GM12878 (cell line): ENCODE results near the gene IQGAP2. TPM values are rescaled to one million over a fixed set of nuclear protein-coding genes. Genes with fewer than 3 reads are reported as not detected.

Experiments used
- ATAC-seq: fragments of 200-7000 bp; cut with Tn5 transposase; 3 replicates; pipeline ENCODE4 v1.9.1; 2020; ENCODE audit warnings: mild to moderate bottlenecking, moderate library complexity
- BruUV-seq: library from RNA; stranded (reverse); fragments of 400-500 nt; replicated peaks from 2 replicates; lab custom pipeline; 2021; lab: Mats Ljungman, UMichigan
- CTCF ChIA-PET: fragments of 300-600 bp; sonication (Branson Sonifier 250); formaldehyde crosslinking; extraction: SDS; loops from one replicate; lab custom pipeline; 2021; ENCODE audit warnings: inconsistent platforms; lab: Yijun Ruan, JAX
- POLR2A ChIA-PET: fragments of 350-600 bp; formaldehyde crosslinking; extraction: SDS; loops from one replicate; lab custom pipeline; 2021; ENCODE audit warnings: inconsistent platforms; lab: Charles Lee
- RAD21 ChIA-PET: fragments of 300-600 bp; sonication (Branson Sonifier 250); formaldehyde crosslinking; loops from one replicate; lab custom pipeline; 2023; ENCODE audit warnings: antibody characterized with exemption; ENCODE audit not compliant: unreplicated experiment; lab: Charles Lee
- SMC1A ChIA-PET: fragments of 300-600 bp; sonication (Branson Sonifier 250); formaldehyde crosslinking; loops from one replicate; lab custom pipeline; 2023; ENCODE audit not compliant: unreplicated experiment, uncharacterized antibody; lab: Charles Lee
- DNase-seq: peaks from one replicate; pipeline ENCODE4 v3.0.0-alpha.2; 2011; ENCODE audit warnings: low read depth, low spot score
- FAIRE-seq: peaks from 3 replicates; lab custom pipeline; 2011; peaks lifted over from hg19 to GRCh38; lab: Jason Lieb, UNC
- H2AFZ ChIP-seq: 2 replicates; pipeline ENCODE4 v1.6.0; 2011; ENCODE audit warnings: low read depth, low read length, control low read depth; ENCODE audit not compliant: control insufficient read depth
- H3K27ac ChIP-seq: 2 replicates; pipeline ENCODE4 v1.5.1; 2011; ENCODE audit warnings: control low read depth; ENCODE audit not compliant: control insufficient read depth, insufficient read depth
- H3K27me3 ChIP-seq, 2 experiments: replicated peaks in 1 of 2; 2 replicates each; pipeline versions ENCODE4 v1.6.0 to v1.6.1; 2011; ENCODE audit warnings: low read length in 1 of 2; ENCODE audit not compliant: control insufficient read depth in 2 of 2, insufficient read depth in 2 of 2
- H3K36me3 ChIP-seq, 2 experiments: 2 replicates each; pipeline ENCODE4 v1.5.1; 2011; ENCODE audit warnings: low read length in 1 of 2; ENCODE audit not compliant: control insufficient read depth in 2 of 2, insufficient read depth in 2 of 2
- H3K4me1 ChIP-seq: 2 replicates; pipeline ENCODE4 v1.6.1; 2011; ENCODE audit warnings: mild to moderate bottlenecking, low read length, moderate library complexity, mixed read lengths; ENCODE audit not compliant: control insufficient read depth, insufficient read depth
- H3K4me2 ChIP-seq: 2 replicates; pipeline ENCODE4 v1.6.0; 2011; ENCODE audit warnings: control low read depth; ENCODE audit not compliant: control insufficient read depth, insufficient read depth
- H3K4me3 ChIP-seq: fragments of 200-600 bp; sonication (generic); 2 replicates; pipeline ENCODE4 v1.5.1; 2016
- H3K79me2 ChIP-seq: 2 replicates; pipeline ENCODE4 v1.6.0; 2011; ENCODE audit warnings: low read length; ENCODE audit not compliant: control insufficient read depth, insufficient read depth
- H3K9ac ChIP-seq: 2 replicates; pipeline ENCODE4 v1.8.0; 2011; ENCODE audit warnings: low read length, control low read depth, mixed read lengths; ENCODE audit not compliant: control insufficient read depth, insufficient read depth
- H3K9me3 ChIP-seq: replicated peaks from 3 replicates; pipeline ENCODE4 v1.5.1; 2011; ENCODE audit warnings: mild to moderate bottlenecking, low read length; ENCODE audit not compliant: control insufficient read depth, insufficient read depth
- H4K20me1 ChIP-seq: 2 replicates; pipeline ENCODE4 v1.6.0; 2011; ENCODE audit not compliant: control insufficient read depth, insufficient read depth
- CREB1 ChIP-seq: IDR thresholded peaks from 2 replicates; pipeline ENCODE4 v1.6.1; 2012; ENCODE audit warnings: low read depth, mild to moderate bottlenecking, inconsistent platforms
- EZH2 ChIP-seq: IDR thresholded peaks from 2 replicates; pipeline ENCODE4 v1.6.1; 2012; ENCODE audit warnings: low read depth, mild to moderate bottlenecking, control low read depth, inconsistent platforms, low read length, borderline replicate concordance; ENCODE audit not compliant: control insufficient read depth
- HDGF ChIP-seq: fragments of 450-650 bp; IDR thresholded peaks from 2 replicates; pipeline ENCODE4 v1.6.1; 2016; ENCODE audit warnings: antibody characterized with exemption
- LARP7 ChIP-seq: fragments of 450-650 bp; IDR thresholded peaks from 2 replicates; pipeline ENCODE4 v1.6.1; 2017; ENCODE audit warnings: mild to moderate bottlenecking
- MEF2B ChIP-seq: fragments of 450-650 bp; IDR thresholded peaks from 2 replicates; pipeline ENCODE4 v1.6.1; 2018; ENCODE audit warnings: mild to moderate bottlenecking, moderate library complexity; ENCODE audit not compliant: partially characterized antibody, poor library complexity, severe bottlenecking
- NFYB ChIP-seq: IDR thresholded peaks from 2 replicates; pipeline ENCODE4 v1.6.1; 2011; ENCODE audit warnings: low read depth, mild to moderate bottlenecking, low read length, improper control_type of control experiment, moderate library complexity; ENCODE audit not compliant: insufficient read depth
- RBBP5 ChIP-seq: fragments of 200-600 bp; sonication (generic); conservative IDR thresholded peaks from 2 replicates; pipeline ENCODE4 v1.6.1; 2016
- SMC3 ChIP-seq: IDR thresholded peaks from 2 replicates; pipeline ENCODE4 v1.6.1; 2011; ENCODE audit warnings: low read length, improper control_type of control experiment, borderline replicate concordance
- WGBS: methylation state at CpG from one replicate; pipeline ENCODE4 v1.1.6; 2016; ENCODE audit warnings: low lambda C conversion rate; ENCODE audit not compliant: insufficient replicate concordance, insufficient coverage; ENCODE audit errors: missing lambda C conversion rate; 5-methylcytosine and 5-hydroxymethylcytosine counted together
- in situ Hi-C: fragments of 300-500 bp; cut with MboI; formaldehyde crosslinking; loops from 9 replicates; pipeline ENCODE4 v1.14.3; 2018; ENCODE audit warnings: mixed read lengths
- intact Hi-C: fragments of 100-400 bp; cut with micrococcal nuclease; formaldehyde crosslinking; loops from one replicate; pipeline ENCODE4 v1.14.2; 2022; ENCODE audit not compliant: unreplicated experiment
- polyA plus RNA-seq, 11 experiments: library from polyadenylated mRNA; depleted of rRNA in 4 of 11; unstranded in 6 of 11; stranded (reverse) in 5 of 11; fragments of >200 nt; fragmentation: Nextera tagmentation in 4 of 11; fragmentation: Illumina TruSeq in 1 of 11; extraction: Ambion mirVana in 4 of 11; extraction: Trizol in 1 of 11; gene quantifications; 1 replicate in 1 of 11; 2 replicates in 10 of 11; pipeline versions ENCODE4 v1.2.1 to v1.2.3, GENCODE V29; 2011 to 2016; ENCODE audit warnings: inconsistent platforms in 2 of 11, missing spikeins in 2 of 11, low read depth in 1 of 11
- total RNA-seq, 4 experiments: library from RNA; depleted of rRNA in 3 of 4; stranded (reverse); fragments of >200 nt in 3 of 4; fragmentation: Illumina TruSeq in 1 of 4; extraction: Trizol in 1 of 4; gene quantifications; 2 replicates each; pipeline versions ENCODE4 v1.2.1 to v1.2.3, GENCODE V29; 2013 to 2021
- TF ChIP-seq, protein P1 (sequence below): IDR thresholded peaks from 2 replicates; pipeline ENCODE4 v1.6.1; 2011; ENCODE audit warnings: borderline replicate concordance, low read depth, mild to moderate bottlenecking, moderate library complexity, mixed read lengths, low read length; ENCODE audit not compliant: insufficient read depth; ENCODE audit errors: extremely low read length
- TF ChIP-seq, protein P2 (sequence below): fragments of 150-350 bp; IDR thresholded peaks from 2 replicates; pipeline ENCODE4 v1.6.1; 2016; ENCODE audit warnings: low read depth, low read length
- TF ChIP-seq, protein P3 (sequence below): fragments of 450-650 bp; IDR thresholded peaks from 2 replicates; pipeline ENCODE4 v1.6.1; 2016; ENCODE audit warnings: mild to moderate bottlenecking
- TF ChIP-seq, protein P4 (sequence below): IDR thresholded peaks from 2 replicates; pipeline ENCODE4 v1.6.1; 2012; ENCODE audit warnings: mild to moderate bottlenecking, low read depth, low read length

Gene IQGAP2
- total and polyA plus RNA-seq, 10 of the 15 experiments (the other 5 are each of a cell fraction or from before 2014, with no cell fraction given), result 14.5 to 41.4 (median 21.8) TPM

DNA sequence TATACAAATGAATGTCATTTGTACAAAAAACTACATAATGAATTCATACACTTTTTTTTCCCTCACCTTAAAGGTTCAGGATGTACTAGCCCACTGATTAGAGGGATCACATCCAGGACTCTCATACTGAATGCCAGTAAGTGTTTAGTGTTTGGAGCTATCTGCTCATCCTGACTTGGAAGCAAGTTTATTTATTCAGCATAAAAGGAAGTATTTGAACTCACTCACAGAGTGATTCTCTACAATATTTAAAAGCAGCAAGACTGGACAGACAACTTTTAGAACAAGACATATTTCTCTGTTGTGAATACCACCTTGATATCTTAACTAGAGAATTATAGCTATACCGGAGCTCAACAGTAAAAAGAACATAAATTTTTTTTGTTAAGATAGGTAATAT, 14.8 kb upstream of the IQGAP2 start (continued):
- TF ChIP-seq, protein P1, sequence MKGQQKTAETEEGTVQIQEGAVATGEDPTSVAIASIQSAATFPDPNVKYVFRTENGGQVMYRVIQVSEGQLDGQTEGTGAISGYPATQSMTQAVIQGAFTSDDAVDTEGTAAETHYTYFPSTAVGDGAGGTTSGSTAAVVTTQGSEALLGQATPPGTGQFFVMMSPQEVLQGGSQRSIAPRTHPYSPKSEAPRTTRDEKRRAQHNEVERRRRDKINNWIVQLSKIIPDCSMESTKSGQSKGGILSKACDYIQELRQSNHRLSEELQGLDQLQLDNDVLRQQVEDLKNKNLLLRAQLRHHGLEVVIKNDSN, result no peak

DNA sequence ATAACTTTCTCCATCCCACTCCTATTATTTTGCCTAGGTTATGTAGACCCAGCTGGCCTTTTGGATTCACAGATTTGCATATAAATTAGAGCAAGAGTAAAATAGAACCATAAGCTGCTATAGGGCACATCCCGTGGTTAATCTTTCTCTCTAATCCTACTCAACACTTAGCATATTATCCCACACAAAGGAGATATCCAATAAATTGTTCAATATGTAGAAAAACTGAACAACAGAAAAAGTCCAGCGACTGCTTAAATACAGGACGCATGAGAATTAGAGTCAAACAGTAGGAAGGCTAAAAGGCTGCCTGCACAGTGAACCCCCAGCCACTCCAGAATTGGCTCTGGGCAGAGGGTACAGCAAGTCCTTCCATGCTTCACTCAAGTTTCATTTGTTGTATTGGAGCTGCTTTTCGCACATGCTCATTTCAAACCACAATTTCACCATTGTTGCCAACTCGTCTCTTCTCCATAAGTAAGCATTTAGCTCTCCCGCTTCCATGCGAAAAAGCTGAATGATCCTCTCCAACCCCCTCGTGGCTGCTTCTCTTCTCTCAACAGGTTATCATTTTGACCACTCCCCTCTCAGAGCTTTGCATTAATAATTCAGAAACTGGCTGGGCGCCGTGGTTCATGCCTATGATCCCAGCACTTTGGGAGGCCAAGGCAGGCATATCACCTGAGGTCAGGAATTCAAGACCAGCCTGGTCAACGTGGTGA, 14.1 kb upstream of the IQGAP2 start:
- BruUV-seq, result no TSS peak
- Histone ChIP-seq H3K27ac (no peak overlapping the region), H3K36me3 (no peaks in the 10 kb centered on the region), H3K4me3 (no peak overlapping the region), H3K27me3 (no peaks in the 10 kb centered on the region), H2AFZ (no peak overlapping the region), H3K9ac (no peak overlapping the region), H3K9me3 (no peaks in the 10 kb centered on the region), H3K4me1 (no peaks in the 10 kb centered on the region), H4K20me1 (no peaks in the 10 kb centered on the region), H3K79me2 (no peaks in the 10 kb centered on the region), H3K4me2 (no peak overlapping the region)
- ATAC-seq, result no peak
- intact Hi-C loops, result loop anchor here (5.0 kb wide), 1 partner anchor 37 kb away; no protein-coding TSS in a partner anchor
- 80% methylated on average over 11 of the region's 11 CpGs for whole genome bisulfite sequencing
- DNase-seq, result no peak
- in situ Hi-C loops, result no loop called here
- CTCF ChIA-PET, result interaction anchor here (1.2 to 1.6 kb wide), 2 partner anchors 14 to 156 kb away, joined by 3 to 7 read pairs; partner anchors contain the start of gene IQGAP2
- FAIRE-seq, result no peak
- POLR2A ChIA-PET, result no interaction called here
- RAD21 ChIA-PET, result interaction anchor here (1.0 kb wide), 1 partner anchor 13 kb away, joined by 3 read pairs; no protein-coding TSS in a partner anchor
- SMC1A ChIA-PET, result interaction anchor here (0.6 to 2.0 kb wide), 6 partner anchors 10 to 194 kb away, joined by 3 to 6 read pairs (median 3); no protein-coding TSS in a partner anchor
- TF ChIP-seq, protein P2, sequence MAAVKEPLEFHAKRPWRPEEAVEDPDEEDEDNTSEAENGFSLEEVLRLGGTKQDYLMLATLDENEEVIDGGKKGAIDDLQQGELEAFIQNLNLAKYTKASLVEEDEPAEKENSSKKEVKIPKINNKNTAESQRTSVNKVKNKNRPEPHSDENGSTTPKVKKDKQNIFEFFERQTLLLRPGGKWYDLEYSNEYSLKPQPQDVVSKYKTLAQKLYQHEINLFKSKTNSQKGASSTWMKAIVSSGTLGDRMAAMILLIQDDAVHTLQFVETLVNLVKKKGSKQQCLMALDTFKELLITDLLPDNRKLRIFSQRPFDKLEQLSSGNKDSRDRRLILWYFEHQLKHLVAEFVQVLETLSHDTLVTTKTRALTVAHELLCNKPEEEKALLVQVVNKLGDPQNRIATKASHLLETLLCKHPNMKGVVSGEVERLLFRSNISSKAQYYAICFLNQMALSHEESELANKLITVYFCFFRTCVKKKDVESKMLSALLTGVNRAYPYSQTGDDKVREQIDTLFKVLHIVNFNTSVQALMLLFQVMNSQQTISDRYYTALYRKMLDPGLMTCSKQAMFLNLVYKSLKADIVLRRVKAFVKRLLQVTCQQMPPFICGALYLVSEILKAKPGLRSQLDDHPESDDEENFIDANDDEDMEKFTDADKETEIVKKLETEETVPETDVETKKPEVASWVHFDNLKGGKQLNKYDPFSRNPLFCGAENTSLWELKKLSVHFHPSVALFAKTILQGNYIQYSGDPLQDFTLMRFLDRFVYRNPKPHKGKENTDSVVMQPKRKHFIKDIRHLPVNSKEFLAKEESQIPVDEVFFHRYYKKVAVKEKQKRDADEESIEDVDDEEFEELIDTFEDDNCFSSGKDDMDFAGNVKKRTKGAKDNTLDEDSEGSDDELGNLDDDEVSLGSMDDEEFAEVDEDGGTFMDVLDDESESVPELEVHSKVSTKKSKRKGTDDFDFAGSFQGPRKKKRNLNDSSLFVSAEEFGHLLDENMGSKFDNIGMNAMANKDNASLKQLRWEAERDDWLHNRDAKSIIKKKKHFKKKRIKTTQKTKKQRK, result no peak
- TF ChIP-seq RBBP5 (no peak), MEF2B (no peak), LARP7 (no peak), HDGF (no peak), EZH2 (no peak), SMC3 (no peak), CREB1 (no peak), NFYB (no peak)
- TF ChIP-seq, protein P3, sequence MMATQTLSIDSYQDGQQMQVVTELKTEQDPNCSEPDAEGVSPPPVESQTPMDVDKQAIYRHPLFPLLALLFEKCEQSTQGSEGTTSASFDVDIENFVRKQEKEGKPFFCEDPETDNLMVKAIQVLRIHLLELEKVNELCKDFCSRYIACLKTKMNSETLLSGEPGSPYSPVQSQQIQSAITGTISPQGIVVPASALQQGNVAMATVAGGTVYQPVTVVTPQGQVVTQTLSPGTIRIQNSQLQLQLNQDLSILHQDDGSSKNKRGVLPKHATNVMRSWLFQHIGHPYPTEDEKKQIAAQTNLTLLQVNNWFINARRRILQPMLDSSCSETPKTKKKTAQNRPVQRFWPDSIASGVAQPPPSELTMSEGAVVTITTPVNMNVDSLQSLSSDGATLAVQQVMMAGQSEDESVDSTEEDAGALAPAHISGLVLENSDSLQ, result no peak
- TF ChIP-seq, protein P4, sequence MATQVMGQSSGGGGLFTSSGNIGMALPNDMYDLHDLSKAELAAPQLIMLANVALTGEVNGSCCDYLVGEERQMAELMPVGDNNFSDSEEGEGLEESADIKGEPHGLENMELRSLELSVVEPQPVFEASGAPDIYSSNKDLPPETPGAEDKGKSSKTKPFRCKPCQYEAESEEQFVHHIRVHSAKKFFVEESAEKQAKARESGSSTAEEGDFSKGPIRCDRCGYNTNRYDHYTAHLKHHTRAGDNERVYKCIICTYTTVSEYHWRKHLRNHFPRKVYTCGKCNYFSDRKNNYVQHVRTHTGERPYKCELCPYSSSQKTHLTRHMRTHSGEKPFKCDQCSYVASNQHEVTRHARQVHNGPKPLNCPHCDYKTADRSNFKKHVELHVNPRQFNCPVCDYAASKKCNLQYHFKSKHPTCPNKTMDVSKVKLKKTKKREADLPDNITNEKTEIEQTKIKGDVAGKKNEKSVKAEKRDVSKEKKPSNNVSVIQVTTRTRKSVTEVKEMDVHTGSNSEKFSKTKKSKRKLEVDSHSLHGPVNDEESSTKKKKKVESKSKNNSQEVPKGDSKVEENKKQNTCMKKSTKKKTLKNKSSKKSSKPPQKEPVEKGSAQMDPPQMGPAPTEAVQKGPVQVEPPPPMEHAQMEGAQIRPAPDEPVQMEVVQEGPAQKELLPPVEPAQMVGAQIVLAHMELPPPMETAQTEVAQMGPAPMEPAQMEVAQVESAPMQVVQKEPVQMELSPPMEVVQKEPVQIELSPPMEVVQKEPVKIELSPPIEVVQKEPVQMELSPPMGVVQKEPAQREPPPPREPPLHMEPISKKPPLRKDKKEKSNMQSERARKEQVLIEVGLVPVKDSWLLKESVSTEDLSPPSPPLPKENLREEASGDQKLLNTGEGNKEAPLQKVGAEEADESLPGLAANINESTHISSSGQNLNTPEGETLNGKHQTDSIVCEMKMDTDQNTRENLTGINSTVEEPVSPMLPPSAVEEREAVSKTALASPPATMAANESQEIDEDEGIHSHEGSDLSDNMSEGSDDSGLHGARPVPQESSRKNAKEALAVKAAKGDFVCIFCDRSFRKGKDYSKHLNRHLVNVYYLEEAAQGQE, result no peak
